Measurements from ENCODE around the gene ZMYND8.

Gene ZMYND8

GRCh38 chr20:47271046-47271615, 85.4 kb downstream of the ZMYND8 start:
- H3K79me1 ChIP-seq (ENCODE audit: low read depth, low read length): peaks cover 8% of the 10 kb centered on the region
- no peak overlapping the region for H2BK5ac ChIP-seq (ENCODE audit: low read length)
- H2BK15ac ChIP-seq (ENCODE audit: low read length): no peak overlapping the region
- no peak overlapping the region for H3K4me2 ChIP-seq (ENCODE audit: insufficient read depth, low read length, poor library complexity, severe bottlenecking)
- no CpG with 5 or more reads among the region's 7 CpGs for WGBS, 2 donors (ENCODE audit: extremely low coverage in 2 of 2, insufficient read length in 2 of 2, insufficient replicate concordance in 1 of 2)
- H4K91ac ChIP-seq (ENCODE audit: low read depth, low read length, poor library complexity): no peak overlapping the region
- no peaks in the 10 kb centered on the region for H3K27me3 ChIP-seq (ENCODE audit: control insufficient read depth in 3 of 3, insufficient read depth in 3 of 3, low read depth in 1 of 3, low read length in 3 of 3)
- no peaks in the 10 kb centered on the region for H3K9me3 ChIP-seq (replicated peaks in 1 of 2; ENCODE audit: control insufficient read depth in 2 of 2, insufficient read depth in 1 of 2, low read depth in 1 of 2, low read length in 2 of 2)
- H3K9ac ChIP-seq (ENCODE audit: low read depth, low read length, poor library complexity): no peak overlapping the region
- H2AFZ ChIP-seq (ENCODE audit: low read length): no peak overlapping the region
- H3K4ac ChIP-seq (ENCODE audit: low read length): no peak overlapping the region
- no peak for DNase-seq (ENCODE audit: low spot score)
- no peak overlapping the region for H4K8ac ChIP-seq (ENCODE audit: low read depth, low read length)
- no peak overlapping the region for H2AK5ac ChIP-seq (ENCODE audit: low read depth, low read length)
- H3K14ac ChIP-seq (ENCODE audit: low read length): no peak overlapping the region
- no peak overlapping the region for H3K18ac ChIP-seq (ENCODE audit: low read length)
- no peak overlapping the region for H3K23ac ChIP-seq (ENCODE audit: low read depth, low read length, poor library complexity)
- no peak overlapping the region for H2BK120ac ChIP-seq (ENCODE audit: low read depth, low read length)
- no peak overlapping the region for H3K4me3 ChIP-seq (ENCODE audit: low read length in 2 of 2)
- peaks cover 0 to 3% of the 10 kb centered on the region in 2 donors for H3K4me1 ChIP-seq (ENCODE audit: control insufficient read depth in 2 of 2, insufficient read depth in 1 of 2, low read depth in 1 of 2, low read length in 2 of 2)
- H3K27ac ChIP-seq (replicated peaks; ENCODE audit: low read length): peak overlapping the region; percentile 19
- H2BK12ac ChIP-seq (ENCODE audit: low read length): no peak overlapping the region
- peaks cover 24 to 93% of the 10 kb centered on the region in 2 donors for H3K36me3 ChIP-seq (replicated peaks in 1 of 2; ENCODE audit: control insufficient read depth in 2 of 2, insufficient read depth in 2 of 2, low read length in 2 of 2)

- WGBS, 2 donors (ENCODE audit: extremely low coverage in 2 of 2, insufficient read length in 2 of 2, insufficient replicate concordance in 1 of 2): no CpG with 5 or more reads among the region's 7 CpGs
- Histone ChIP-seq H3K27ac (replicated peaks; ENCODE audit: low read length) (no peak overlapping the region), H4K91ac (ENCODE audit: low read depth, low read length, poor library complexity) (no peak overlapping the region), H2BK12ac (ENCODE audit: low read length) (no peak overlapping the region), H3K36me3 (replicated peaks in 1 of 2; ENCODE audit: control insufficient read depth in 2 of 2, insufficient read depth in 2 of 2, low read length in 2 of 2) (peaks cover 24 to 91% of the 10 kb centered on the region in 2 donors), H3K9ac (ENCODE audit: low read depth, low read length, poor library complexity) (no peak overlapping the region), H3K18ac (ENCODE audit: low read length) (no peak overlapping the region), H3K27me3 (ENCODE audit: control insufficient read depth in 3 of 3, insufficient read depth in 3 of 3, low read depth in 1 of 3, low read length in 3 of 3) (no peaks in the 10 kb centered on the region), H3K9me3 (replicated peaks in 1 of 2; ENCODE audit: control insufficient read depth in 2 of 2, insufficient read depth in 1 of 2, low read depth in 1 of 2, low read length in 2 of 2) (no peaks in the 10 kb centered on the region), H2AK5ac (ENCODE audit: low read depth, low read length) (no peak overlapping the region), H3K4me1 (ENCODE audit: control insufficient read depth in 2 of 2, insufficient read depth in 1 of 2, low read depth in 1 of 2, low read length in 2 of 2) (peaks cover 0 to 3% of the 10 kb centered on the region in 2 donors), H3K4ac (ENCODE audit: low read length) (no peak overlapping the region), H4K8ac (ENCODE audit: low read depth, low read length) (no peak overlapping the region), H2BK5ac (ENCODE audit: low read length) (no peak overlapping the region), H3K79me1 (ENCODE audit: low read depth, low read length) (peaks cover 8% of the 10 kb centered on the region), H2AFZ (ENCODE audit: low read length) (no peak overlapping the region), H2BK120ac (ENCODE audit: low read depth, low read length) (no peak overlapping the region), H3K4me3 (ENCODE audit: low read length in 2 of 2) (no peak overlapping the region), H3K14ac (ENCODE audit: low read length) (no peak overlapping the region), H2BK15ac (ENCODE audit: low read length) (no peak overlapping the region), H3K4me2 (ENCODE audit: insufficient read depth, low read length, poor library complexity, severe bottlenecking) (no peak overlapping the region), H3K23ac (ENCODE audit: low read depth, low read length, poor library complexity) (no peak overlapping the region)
- no peak for DNase-seq (ENCODE audit: low spot score)
Observed at GRCh38 chr20:47269309-47270165, 87.0 kb downstream of the ZMYND8 start.

GRCh38 chr20:47267621-47268020, 88.9 kb downstream of the ZMYND8 start:
- no peak for DNase-seq (ENCODE audit: low spot score)
- no peak overlapping the region for H3K4ac ChIP-seq (ENCODE audit: low read length)
- no peak overlapping the region for H3K18ac ChIP-seq (ENCODE audit: low read length)
- H2BK120ac ChIP-seq (ENCODE audit: low read depth, low read length): no peak overlapping the region
- no peak overlapping the region for H4K8ac ChIP-seq (ENCODE audit: low read depth, low read length)
- no peak overlapping the region for H2BK15ac ChIP-seq (ENCODE audit: low read length)
- peaks cover 33 to 91% of the 10 kb centered on the region in 2 donors for H3K36me3 ChIP-seq (replicated peaks in 1 of 2; ENCODE audit: control insufficient read depth in 2 of 2, insufficient read depth in 2 of 2, low read length in 2 of 2)
- no peak overlapping the region for H3K4me2 ChIP-seq (ENCODE audit: insufficient read depth, low read length, poor library complexity, severe bottlenecking)
- no CpG with 5 or more reads among the region's 5 CpGs for WGBS, 2 donors (ENCODE audit: extremely low coverage in 2 of 2, insufficient read length in 2 of 2, insufficient replicate concordance in 1 of 2)
- H2AK5ac ChIP-seq (ENCODE audit: low read depth, low read length): no peak overlapping the region
- H2BK12ac ChIP-seq (ENCODE audit: low read length): no peak overlapping the region
- no peak overlapping the region for H2AFZ ChIP-seq (ENCODE audit: low read length)
- H3K27ac ChIP-seq (replicated peaks; ENCODE audit: low read length): no peak overlapping the region
- no peak overlapping the region for H4K91ac ChIP-seq (ENCODE audit: low read depth, low read length, poor library complexity)
- no peak overlapping the region for H3K4me3 ChIP-seq (ENCODE audit: low read length in 2 of 2)
- H3K79me1 ChIP-seq (ENCODE audit: low read depth, low read length): peaks cover 9% of the 10 kb centered on the region
- H3K9me3 ChIP-seq (replicated peaks in 1 of 2; ENCODE audit: control insufficient read depth in 2 of 2, insufficient read depth in 1 of 2, low read depth in 1 of 2, low read length in 2 of 2): no peaks in the 10 kb centered on the region
- no peak overlapping the region for H2BK5ac ChIP-seq (ENCODE audit: low read length)
- H3K23ac ChIP-seq (ENCODE audit: low read depth, low read length, poor library complexity): no peak overlapping the region
- no peak overlapping the region for H3K9ac ChIP-seq (ENCODE audit: low read depth, low read length, poor library complexity)
- peaks cover 0 to 3% of the 10 kb centered on the region in 2 donors for H3K4me1 ChIP-seq (ENCODE audit: control insufficient read depth in 2 of 2, insufficient read depth in 1 of 2, low read depth in 1 of 2, low read length in 2 of 2)
- no peaks in the 10 kb centered on the region for H3K27me3 ChIP-seq (ENCODE audit: control insufficient read depth in 3 of 3, insufficient read depth in 3 of 3, low read depth in 1 of 3, low read length in 3 of 3)
- no peak overlapping the region for H3K14ac ChIP-seq (ENCODE audit: low read length)

GRCh38 chr20:47266847-47267515, 89.5 kb downstream of the ZMYND8 start:
- no peaks in the 10 kb centered on the region for H3K27me3 ChIP-seq (ENCODE audit: control insufficient read depth in 3 of 3, insufficient read depth in 3 of 3, low read depth in 1 of 3, low read length in 3 of 3)
- H3K9ac ChIP-seq (ENCODE audit: low read depth, low read length, poor library complexity): no peak overlapping the region
- no peak overlapping the region for H3K14ac ChIP-seq (ENCODE audit: low read length)
- H3K4ac ChIP-seq (ENCODE audit: low read length): no peak overlapping the region
- no peak overlapping the region for H2BK15ac ChIP-seq (ENCODE audit: low read length)
- no peaks in the 10 kb centered on the region for H3K9me3 ChIP-seq (replicated peaks in 1 of 2; ENCODE audit: control insufficient read depth in 2 of 2, insufficient read depth in 1 of 2, low read depth in 1 of 2, low read length in 2 of 2)
- no peak overlapping the region for H2AFZ ChIP-seq (ENCODE audit: low read length)
- H3K79me1 ChIP-seq (ENCODE audit: low read depth, low read length): peaks cover 9% of the 10 kb centered on the region
- no peak overlapping the region for H4K91ac ChIP-seq (ENCODE audit: low read depth, low read length, poor library complexity)
- H3K18ac ChIP-seq (ENCODE audit: low read length): no peak overlapping the region
- H3K4me3 ChIP-seq (ENCODE audit: low read length in 2 of 2): no peak overlapping the region
- H2BK12ac ChIP-seq (ENCODE audit: low read length): no peak overlapping the region
- H2BK120ac ChIP-seq (ENCODE audit: low read depth, low read length): no peak overlapping the region
- H3K4me2 ChIP-seq (ENCODE audit: insufficient read depth, low read length, poor library complexity, severe bottlenecking): no peak overlapping the region
- no peak overlapping the region for H3K23ac ChIP-seq (ENCODE audit: low read depth, low read length, poor library complexity)
- H3K4me1 ChIP-seq (ENCODE audit: control insufficient read depth in 2 of 2, insufficient read depth in 1 of 2, low read depth in 1 of 2, low read length in 2 of 2): peaks cover 0 to 3% of the 10 kb centered on the region in 2 donors
- no peak overlapping the region for H2AK5ac ChIP-seq (ENCODE audit: low read depth, low read length)
- H2BK5ac ChIP-seq (ENCODE audit: low read length): no peak overlapping the region
- WGBS, 2 donors (ENCODE audit: extremely low coverage in 2 of 2, insufficient read length in 2 of 2, insufficient replicate concordance in 1 of 2): 100% methylated on average over 1 of the region's 7 CpGs; no CpG with 5 or more reads in 1 of the 2 donors
- H4K8ac ChIP-seq (ENCODE audit: low read depth, low read length): no peak overlapping the region
- H3K27ac ChIP-seq (replicated peaks; ENCODE audit: low read length): no peak overlapping the region
- peaks cover 37 to 92% of the 10 kb centered on the region in 2 donors for H3K36me3 ChIP-seq (replicated peaks in 1 of 2; ENCODE audit: control insufficient read depth in 2 of 2, insufficient read depth in 2 of 2, low read length in 2 of 2)
- no peak for DNase-seq (ENCODE audit: low spot score)

Data from neuronal stem cell (in vitro differentiated cells).